Adrenal gland (tissue), 5 donors: ENCODE results near the gene PHF20.

Experiments
- CTCF ChIP-seq, 6 experiments: fragments of 450-650 bp in 4 of 6; fragments of 200-600 bp in 2 of 6; sonication (generic) in 1 of 6; IDR thresholded peaks; 1 replicate in 5 of 6; 2 replicates in 1 of 6; pipeline versions ENCODE4 v1.5.1 to v1.8.0; 2016 to 2021; ENCODE audit warnings: antibody characterized with exemption in 6 of 6, mild to moderate bottlenecking in 2 of 6, moderate library complexity in 1 of 6
- POLR2A ChIP-seq, 2 donors: fragments of 450-650 bp; IDR thresholded peaks; one replicate each; pipeline ENCODE4 v1.6.1; 2017; ENCODE audit warnings: antibody characterized with exemption in 2 of 2, mild to moderate bottlenecking in 2 of 2, moderate library complexity in 1 of 2
- donor health status: DM: no; HTN: no; CAD: no.

GRCh38 chr20:35952480-35953386 is 180.9 kb downstream of the PHF20 start:
- TF ChIP-seq CTCF (IDR thresholded peaks at IDR 0.05) (no peak), POLR2A (IDR thresholded peaks at IDR 0.05) (no peak)
